Neural progenitor cell (in vitro differentiated cells): Measurements from ENCODE around the gene SUN1. TPM values are rescaled to one million over a fixed set of nuclear protein-coding genes. Genes with fewer than 3 reads are reported as not detected.

Experiments
- DNase-seq: peaks from one replicate; pipeline ENCODE4 v3.0.0-alpha.2; 2016; ENCODE audit warnings: low spot score
- H2AFZ ChIP-seq: fragments of 200-600 bp; sonication (generic); replicated peaks from 2 replicates; pipeline ENCODE4 v1.6.1; 2016; ENCODE audit warnings: antibody characterized with exemption
- H3F3A ChIP-seq: fragments of 200-600 bp; sonication (generic); 2 replicates; pipeline ENCODE4 v1.6.1; 2016; ENCODE audit warnings: antibody characterized with exemption, low read depth
- H3K27ac ChIP-seq: fragments of 200-600 bp; sonication (generic); 2 replicates; pipeline ENCODE4 v1.5.1; 2016; ENCODE audit warnings: mild to moderate bottlenecking
- H3K27me3 ChIP-seq: fragments of 200-600 bp; sonication (generic); 2 replicates; pipeline ENCODE4 v1.6.1; 2016; ENCODE audit warnings: mild to moderate bottlenecking, moderate library complexity
- H3K36me3 ChIP-seq: fragments of 200-600 bp; sonication (generic); 2 replicates; pipeline ENCODE4 v1.5.1; 2016
- H3K4me1 ChIP-seq: fragments of 200-600 bp; sonication (generic); 2 replicates; pipeline ENCODE4 v1.6.1; 2016; ENCODE audit warnings: mixed run types
- H3K4me2 ChIP-seq: fragments of 200-600 bp; sonication (generic); 2 replicates; pipeline ENCODE4 v1.6.1; 2016
- H3K4me3 ChIP-seq: fragments of 200-600 bp; sonication (generic); 2 replicates; pipeline ENCODE4 v1.5.1; 2016
- H3K79me2 ChIP-seq: fragments of 200-600 bp; sonication (generic); 2 replicates; pipeline ENCODE4 v1.6.1; 2016; ENCODE audit warnings: low read depth
- H3K9ac ChIP-seq: fragments of 200-600 bp; sonication (generic); 2 replicates; pipeline ENCODE4 v1.6.1; 2016
- H3K9me3 ChIP-seq: fragments of 200-600 bp; sonication (generic); 2 replicates; pipeline ENCODE4 v1.5.1; 2016; ENCODE audit warnings: low read depth
- H4K20me1 ChIP-seq: fragments of 200-600 bp; sonication (generic); 2 replicates; pipeline ENCODE4 v1.6.1; 2016; ENCODE audit warnings: low read depth
- H3K27ac Mint-ChIP-seq: 3 replicates; pipeline ENCODE4 v1.8.0; 2021; ENCODE audit warnings: mixed read lengths
- H3K27me3 Mint-ChIP-seq: 2 replicates; pipeline ENCODE4 v1.8.0; 2022; ENCODE audit warnings: low read depth, mild to moderate bottlenecking, inconsistent platforms, moderate library complexity, mixed read lengths; ENCODE audit not compliant: insufficient read depth
- H3K36me3 Mint-ChIP-seq: 3 replicates; pipeline ENCODE4 v1.8.0; 2021; ENCODE audit warnings: mixed read lengths
- H3K4me1 Mint-ChIP-seq: 3 replicates; pipeline ENCODE4 v1.8.0; 2021; ENCODE audit warnings: mixed read lengths
- H3K4me3 Mint-ChIP-seq: 3 replicates; pipeline ENCODE4 v1.8.0; 2021; ENCODE audit warnings: mild to moderate bottlenecking, moderate library complexity, mixed read lengths
- H3K9me3 Mint-ChIP-seq: 3 replicates; pipeline ENCODE4 v1.8.0; 2020; ENCODE audit warnings: mixed read lengths
- CTCF ChIP-seq: fragments of 200-600 bp; sonication (generic); IDR thresholded peaks from 2 replicates; pipeline ENCODE4 v1.5.1; 2017; ENCODE audit warnings: antibody characterized with exemption, mild to moderate bottlenecking
- EZH2 ChIP-seq: fragments of 200-600 bp; sonication (generic); IDR thresholded peaks from 2 replicates; pipeline ENCODE4 v1.6.1; 2017; ENCODE audit warnings: antibody characterized with exemption, mild to moderate bottlenecking, moderate library complexity
- EZH2phosphoT487 ChIP-seq: fragments of 200-600 bp; sonication (generic); IDR thresholded peaks from 2 replicates; pipeline ENCODE4 v1.6.1; 2017; ENCODE audit warnings: antibody characterized with exemption
- total RNA-seq: library from RNA; depleted of rRNA; stranded (reverse); fragments of >200 nt; gene quantifications from 2 replicates; pipeline ENCODE4 v1.2.3, GENCODE V29; 2015; ENCODE audit warnings: low replicate concordance

Gene SUN1
- total RNA-seq, 1 donor from 2014 or later, result 104 TPM

- Mint-ChIP-seq H3K4me3 (no peak overlapping the region), H3K9me3 (no peaks in the 10 kb centered on the region), H3K27me3 (peaks cover 7% of the 10 kb centered on the region), H3K36me3 (peaks cover 19% of the 10 kb centered on the region), H3K4me1 (no peaks in the 10 kb centered on the region), H3K27ac (no peak overlapping the region)
- TF ChIP-seq EZH2 (no peak), CTCF (no peak), EZH2phosphoT487 (no peak)
- H3K27me3 ChIP-seq, result no peaks in the 10 kb centered on the region
- no peak for DNase-seq
- H3K9me3 ChIP-seq, result no peaks in the 10 kb centered on the region
- H3K79me2 ChIP-seq, result peaks cover 44% of the 10 kb centered on the region
- no peak overlapping the region for H3K9ac ChIP-seq
- no peaks in the 10 kb centered on the region for H3F3A ChIP-seq
- H4K20me1 ChIP-seq, result peaks cover 52% of the 10 kb centered on the region
- H2AFZ ChIP-seq, result no peak overlapping the region
- no peaks in the 10 kb centered on the region for H3K4me1 ChIP-seq
- no peaks in the 10 kb centered on the region for H3K36me3 ChIP-seq
- H3K4me3 ChIP-seq, result no peak overlapping the region
- no peak overlapping the region for H3K27ac ChIP-seq
- no peak overlapping the region for H3K4me2 ChIP-seq
These were observed 57.1 kb downstream of the SUN1 start for GRCh38 chr7:889391-889790.

GRCh38 chr7:890868-891267, 58.6 kb downstream of the SUN1 start:
- Histone ChIP-seq H3K4me1 (no peaks in the 10 kb centered on the region), H3K27ac (no peak overlapping the region), H3K27me3 (no peaks in the 10 kb centered on the region), H3K4me3 (no peak overlapping the region), H3F3A (no peaks in the 10 kb centered on the region), H3K36me3 (no peaks in the 10 kb centered on the region), H3K9ac (no peak overlapping the region), H3K4me2 (no peak overlapping the region), H4K20me1 (peaks cover 39% of the 10 kb centered on the region), H3K9me3 (no peaks in the 10 kb centered on the region), H3K79me2 (peaks cover 30% of the 10 kb centered on the region), H2AFZ (no peak overlapping the region)
- Mint-ChIP-seq H3K4me3 (no peak overlapping the region), H3K27me3 (peaks cover 7% of the 10 kb centered on the region), H3K27ac (no peak overlapping the region), H3K36me3 (peaks cover 19% of the 10 kb centered on the region), H3K4me1 (no peaks in the 10 kb centered on the region), H3K9me3 (no peaks in the 10 kb centered on the region)
- DNase-seq, result no peak
- TF ChIP-seq CTCF (no peak), EZH2 (no peak), EZH2phosphoT487 (no peak)

GRCh38 chr7:891291-891690, 59.0 kb downstream of the SUN1 start:
- H3K9me3 ChIP-seq, result no peaks in the 10 kb centered on the region
- H3F3A ChIP-seq, result no peaks in the 10 kb centered on the region
- no peak for TF ChIP-seq EZH2
- Mint-ChIP-seq H3K27me3 (peaks cover 10% of the 10 kb centered on the region), H3K27ac (no peak overlapping the region), H3K4me3 (no peak overlapping the region), H3K9me3 (no peaks in the 10 kb centered on the region), H3K4me1 (no peaks in the 10 kb centered on the region), H3K36me3 (peaks cover 24% of the 10 kb centered on the region)
- H3K4me2 ChIP-seq, result no peak overlapping the region
- no peak overlapping the region for H2AFZ ChIP-seq
- no peaks in the 10 kb centered on the region for H3K27me3 ChIP-seq
- peaks cover 25% of the 10 kb centered on the region for H3K79me2 ChIP-seq
- peaks cover 39% of the 10 kb centered on the region for H4K20me1 ChIP-seq
- DNase-seq, result no peak
- H3K4me1 ChIP-seq, result no peaks in the 10 kb centered on the region
- H3K27ac ChIP-seq, result no peak overlapping the region
- no peak overlapping the region for H3K4me3 ChIP-seq
- no peak overlapping the region for H3K9ac ChIP-seq
- no peaks in the 10 kb centered on the region for H3K36me3 ChIP-seq

DNA sequence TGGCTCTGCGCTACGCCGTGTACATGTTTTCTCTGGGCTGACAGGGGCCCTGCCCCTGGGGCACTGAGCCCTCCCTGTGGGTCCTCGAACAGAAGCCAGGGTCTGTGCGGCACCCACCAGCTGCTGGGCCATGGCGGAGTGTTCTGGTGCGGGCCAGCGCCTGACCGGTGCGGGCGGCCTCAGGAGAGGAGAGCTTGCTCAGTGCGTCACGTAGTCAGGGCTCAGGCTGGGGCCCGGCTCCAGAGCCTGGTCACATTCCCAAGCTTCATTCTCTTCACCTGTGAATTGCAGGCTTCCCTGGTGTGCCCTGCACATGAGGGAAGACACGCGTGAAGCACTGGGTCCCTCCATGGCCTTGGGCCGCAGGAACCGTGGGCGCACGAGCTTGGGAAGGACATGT, 59.5 kb downstream of the SUN1 start:
- Histone ChIP-seq H3F3A (no peaks in the 10 kb centered on the region), H3K4me3 (no peak overlapping the region), H3K4me1 (no peaks in the 10 kb centered on the region), H3K27ac (no peak overlapping the region), H3K9ac (no peak overlapping the region), H3K79me2 (peaks cover 20% of the 10 kb centered on the region), H3K4me2 (no peak overlapping the region), H3K9me3 (no peaks in the 10 kb centered on the region), H4K20me1 (peaks cover 38% of the 10 kb centered on the region), H3K36me3 (no peaks in the 10 kb centered on the region), H3K27me3 (no peaks in the 10 kb centered on the region), H2AFZ (no peak overlapping the region)
- Mint-ChIP-seq H3K4me3 (no peak overlapping the region), H3K27me3 (peaks cover 10% of the 10 kb centered on the region), H3K4me1 (no peaks in the 10 kb centered on the region), H3K9me3 (no peaks in the 10 kb centered on the region), H3K27ac (no peak overlapping the region), H3K36me3 (peaks cover 25% of the 10 kb centered on the region)
- TF ChIP-seq CTCF, result no peak
- TF ChIP-seq EZH2phosphoT487, result no peak
- TF ChIP-seq EZH2, result no peak
- DNase-seq, result no peak
